HFF-Myc (cell line): ENCODE measurements around the gene UPP2.

ENCODE experiments used
- DNase-seq: peaks from one replicate; pipeline ENCODE4 v3.0.0-alpha.2; 2011; ENCODE audit warnings: low read depth; ENCODE audit errors: extremely low read depth
- H3K4me3 ChIP-seq: replicated peaks from 2 replicates; pipeline ENCODE4 v1.5.1; 2011; ENCODE audit warnings: low read depth, mild to moderate bottlenecking, control low read depth, low read length
- CTCF ChIP-seq: IDR thresholded peaks from 2 replicates; pipeline ENCODE4 v1.5.1; 2012; ENCODE audit warnings: mild to moderate bottlenecking, low read depth, low read length, control low read depth; ENCODE audit errors: missing control alignments

The UPP2 gene

GRCh38 chr2:158134055-158134454, 32.4 kb downstream of the UPP2 start:
- H3K4me3 ChIP-seq, result no peak overlapping the region
- no peak for DNase-seq
- no peak for TF ChIP-seq CTCF

- TF ChIP-seq CTCF, result no peak
- no peak for DNase-seq
- no peak overlapping the region for H3K4me3 ChIP-seq
These were observed 33.0 kb downstream of the UPP2 start for GRCh38 chr2:158134655-158135054.

GRCh38 chr2:158135096-158135495, 33.4 kb downstream of the UPP2 start:
- no peak for TF ChIP-seq CTCF
- H3K4me3 ChIP-seq, result no peak overlapping the region
- no peak for DNase-seq

- DNase-seq, result no peak
- TF ChIP-seq CTCF, result no peak
- no peak overlapping the region for H3K4me3 ChIP-seq
These were observed 36.6 kb downstream of the UPP2 start for GRCh38 chr2:158138255-158138654.

GRCh38 chr2:158140201-158140600, 38.5 kb downstream of the UPP2 start:
- TF ChIP-seq CTCF, result no peak
- no peak for DNase-seq

GRCh38 chr2:158142165-158142564, 40.5 kb downstream of the UPP2 start:
- TF ChIP-seq CTCF, result no peak
- no peak overlapping the region for H3K4me3 ChIP-seq
- no peak for DNase-seq

More at GRCh38 chr2:158140201-158140600, 38.5 kb downstream of the UPP2 start:
- H3K4me3 ChIP-seq, result no peak overlapping the region

- DNase-seq, result no peak
- no peak for TF ChIP-seq CTCF
These were observed 41.1 kb downstream of the UPP2 start for GRCh38 chr2:158142568-158143332.

More at GRCh38 chr2:158142568-158143332, 41.1 kb downstream of the UPP2 start:
- no peak overlapping the region for H3K4me3 ChIP-seq
